Mesenteric fat pad (tissue), 1 donor: ENCODE measurements around the gene SLC24A5. TPM values are rescaled to one million over a fixed set of nuclear protein-coding genes. Genes with fewer than 3 reads are reported as not detected.

Source experiments
- DNase-seq: peaks from one replicate; pipeline ENCODE4 v3.0.0-alpha.2; 2020; ENCODE audit warnings: low spot score
- total RNA-seq: library from RNA; stranded (reverse); fragmentation: NEBNext Ultra II Directional; extraction: Animal tissue kit (Norgen Biotek cat#: 25700); gene quantifications from one replicate; pipeline ENCODE4 v1.2.1, GENCODE V29; 2021
- donor health status: DM: yes; HTN: yes; CAD: no.

The SLC24A5 gene
- total RNA-seq, 1 donor from 2014 or later: not detected

- DNase-seq: no peak
Measured at GRCh38 chr15:48109856-48110531, 10.8 kb upstream of the SLC24A5 start.

DNA sequence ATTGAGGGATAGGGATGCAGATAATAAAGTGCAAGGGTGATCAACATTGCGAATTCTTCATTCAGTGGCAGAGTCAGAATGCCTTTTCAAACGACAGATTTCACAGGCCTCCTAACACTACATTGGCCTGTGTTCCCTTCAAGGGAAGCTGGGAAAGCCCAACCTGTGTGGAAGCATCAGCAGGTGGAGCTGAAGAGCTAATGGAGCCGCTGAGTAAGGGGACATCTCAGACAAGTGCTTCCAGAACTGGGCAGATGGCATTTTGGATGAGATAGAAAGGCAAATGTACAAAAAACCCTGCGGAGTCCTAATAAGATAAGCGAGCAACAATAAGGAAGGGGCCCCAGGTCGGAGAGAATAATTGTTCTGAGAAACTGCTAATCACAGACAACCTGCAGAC lies 8.5 kb upstream of the SLC24A5 start:
- no peak for DNase-seq

DNA sequence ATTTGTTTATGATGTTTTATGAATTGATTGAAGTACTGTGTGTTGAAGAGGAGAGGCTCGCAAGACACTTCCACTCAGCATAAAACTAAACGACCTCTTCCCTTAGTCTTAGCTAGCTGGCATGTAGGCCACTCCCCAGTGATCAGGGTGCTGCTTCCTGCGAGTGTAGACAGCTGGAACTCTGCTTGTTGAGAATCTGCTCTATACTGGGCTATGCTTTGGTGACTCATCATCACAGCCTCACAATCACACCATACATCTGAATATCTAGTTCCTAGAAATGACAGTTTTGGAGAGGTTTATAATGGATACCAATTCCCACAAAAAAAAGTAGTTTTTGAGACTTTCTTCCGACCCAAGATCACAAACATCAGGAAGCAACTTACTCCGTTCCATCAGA lies 1.5 kb upstream of the SLC24A5 start:
- no peak for DNase-seq

GRCh38 chr15:48121849-48122248 lies 1.1 kb downstream of the SLC24A5 start:
- DNase-seq: no peak

DNA sequence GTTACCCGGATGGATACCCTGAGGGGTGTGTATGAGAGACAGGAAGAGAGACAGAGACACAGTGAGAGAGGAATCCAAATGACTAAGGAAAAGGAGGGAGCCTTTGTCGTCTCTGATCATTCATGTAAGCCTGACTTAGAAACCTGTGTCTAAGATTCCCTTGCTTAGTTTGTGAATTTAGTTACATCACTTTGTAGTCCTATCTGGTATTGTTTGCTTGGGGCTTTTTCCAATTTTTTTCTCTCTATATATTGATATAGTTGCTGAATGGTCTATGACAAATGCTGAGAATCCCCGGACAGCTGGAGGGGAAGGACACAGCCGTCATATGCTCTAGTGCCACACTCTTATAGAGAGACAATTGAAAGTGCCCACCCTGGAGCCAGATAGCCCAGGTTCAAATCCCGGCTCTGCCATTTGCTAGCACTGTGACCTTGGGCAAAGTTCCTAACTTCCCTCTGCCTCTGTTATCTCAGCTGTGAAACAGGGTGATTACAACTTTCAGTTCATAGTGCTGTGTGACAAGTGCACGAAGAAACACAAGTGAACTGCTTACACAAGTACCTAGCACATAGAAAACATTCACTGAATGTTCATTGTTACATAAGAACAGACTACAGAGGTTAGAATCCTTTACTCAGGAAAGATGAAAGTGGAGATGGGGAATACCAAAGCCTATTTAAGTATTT lies 6.0 kb downstream of the SLC24A5 start:
- DNase-seq: no peak

GRCh38 chr15:48131324-48131723 lies 10.5 kb downstream of the SLC24A5 start:
- DNase-seq: no peak

- DNase-seq: no peak
Measured at GRCh38 chr15:48132874-48133273, 12.1 kb downstream of the SLC24A5 start.

DNA sequence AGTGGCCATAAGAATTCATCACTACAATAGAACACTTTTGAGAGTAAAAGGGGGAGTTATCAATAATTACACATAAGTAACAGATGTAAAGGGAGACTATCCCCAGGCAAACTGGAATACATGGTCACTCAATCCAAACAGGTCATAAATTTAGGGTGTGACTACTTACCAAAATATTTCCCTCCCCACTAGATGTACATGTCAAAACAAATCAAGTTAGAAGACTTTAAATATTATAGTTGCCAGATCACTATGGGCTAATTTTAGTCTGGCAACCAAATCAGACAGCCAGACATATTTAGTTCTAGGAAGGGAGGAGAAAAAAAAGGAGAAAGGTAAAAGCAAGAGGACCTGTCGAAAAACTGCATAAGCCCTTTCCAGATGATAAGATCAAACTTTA lies 23.1 kb downstream of the SLC24A5 start:
- no peak for DNase-seq

- no peak for DNase-seq
Measured at GRCh38 chr15:48144889-48145288, 24.1 kb downstream of the SLC24A5 start.

DNA sequence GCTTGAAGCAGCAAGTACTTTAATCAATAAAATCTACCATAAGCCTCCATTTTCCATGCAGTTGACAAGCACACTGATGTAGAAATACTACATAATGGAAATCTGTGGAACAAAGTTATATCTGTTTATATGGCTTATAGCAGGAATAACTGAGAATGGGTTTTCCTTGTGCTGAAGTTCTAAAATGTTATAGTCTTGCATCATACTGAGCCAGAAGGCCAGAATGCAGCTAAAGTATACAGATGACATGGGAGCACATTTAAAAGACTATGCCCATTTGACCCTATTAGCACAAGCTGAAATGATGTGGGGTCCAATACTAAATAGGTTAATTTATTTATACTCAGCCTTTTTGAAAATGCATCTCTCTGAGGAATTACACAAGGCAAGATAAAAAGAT lies 25.1 kb downstream of the SLC24A5 start:
- DNase-seq: no peak

- no peak for DNase-seq
Measured at GRCh38 chr15:48147358-48147757, 26.6 kb downstream of the SLC24A5 start.

GRCh38 chr15:48149858-48150257 lies 29.1 kb downstream of the SLC24A5 start:
- DNase-seq: no peak

GRCh38 chr15:48153526-48153925 lies 32.7 kb downstream of the SLC24A5 start:
- no peak for DNase-seq

GRCh38 chr15:48168616-48169015 lies 47.8 kb downstream of the SLC24A5 start:
- no peak for DNase-seq

DNA sequence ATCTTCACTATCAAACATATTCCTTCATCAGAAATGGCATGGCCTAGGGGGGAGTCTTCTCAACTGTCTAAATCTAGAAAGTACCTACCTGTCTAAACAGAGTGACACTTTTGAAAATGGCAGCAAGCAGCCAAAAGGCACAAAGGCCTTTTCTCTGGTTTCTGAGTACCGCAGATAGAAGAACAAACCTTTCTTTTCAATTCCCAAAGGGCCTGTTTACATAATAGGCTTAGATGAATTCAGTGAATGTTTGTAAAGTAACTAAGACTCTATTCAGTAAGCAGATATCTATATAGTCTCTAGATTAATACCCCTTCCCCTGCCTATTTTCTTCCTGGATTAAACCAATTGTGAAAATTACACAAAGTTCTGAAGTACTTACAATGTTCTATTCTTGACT lies 50.2 kb downstream of the SLC24A5 start:
- no peak for DNase-seq

GRCh38 chr15:48175126-48175525 lies 54.3 kb downstream of the SLC24A5 start:
- DNase-seq: no peak

GRCh38 chr15:48176112-48176511 lies 55.3 kb downstream of the SLC24A5 start:
- DNase-seq: no peak

DNA sequence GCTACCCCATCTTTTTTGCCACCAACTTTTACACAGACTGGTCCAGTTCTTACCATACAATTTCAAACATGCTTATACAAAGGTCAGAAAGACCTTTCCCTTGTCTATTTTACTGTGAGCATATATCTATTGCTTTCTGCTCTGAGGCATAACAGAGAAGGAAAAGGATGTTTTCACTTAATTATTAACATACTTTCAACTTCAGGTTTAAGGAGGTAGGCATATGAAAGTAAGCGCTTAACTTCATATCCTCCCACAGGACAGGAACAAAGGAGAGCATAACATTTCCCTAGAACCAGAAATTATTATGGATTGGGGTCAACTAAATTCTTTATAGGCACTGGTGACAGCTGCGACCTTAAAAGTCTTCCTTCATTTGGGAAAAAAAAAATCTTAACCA lies 56.2 kb downstream of the SLC24A5 start:
- DNase-seq: no peak

DNA sequence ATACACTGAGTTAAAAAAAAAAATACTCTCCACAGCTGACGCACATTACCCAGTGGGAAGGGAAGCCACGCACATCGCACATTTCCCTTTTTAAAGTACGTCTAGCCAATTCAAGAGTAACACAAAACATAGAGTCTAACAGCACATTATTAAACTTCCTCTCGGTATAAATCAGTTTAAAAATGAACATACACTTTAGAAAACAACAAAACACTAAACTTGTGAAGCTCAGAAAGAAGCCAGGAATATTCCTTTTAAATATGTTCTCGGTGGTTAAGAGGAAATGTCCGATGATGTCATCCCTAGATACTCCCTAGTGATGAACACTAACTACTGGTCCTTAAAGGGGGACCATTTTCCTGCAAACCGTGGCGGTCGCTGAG lies 56.6 kb downstream of the SLC24A5 start:
- no peak for DNase-seq

DNA sequence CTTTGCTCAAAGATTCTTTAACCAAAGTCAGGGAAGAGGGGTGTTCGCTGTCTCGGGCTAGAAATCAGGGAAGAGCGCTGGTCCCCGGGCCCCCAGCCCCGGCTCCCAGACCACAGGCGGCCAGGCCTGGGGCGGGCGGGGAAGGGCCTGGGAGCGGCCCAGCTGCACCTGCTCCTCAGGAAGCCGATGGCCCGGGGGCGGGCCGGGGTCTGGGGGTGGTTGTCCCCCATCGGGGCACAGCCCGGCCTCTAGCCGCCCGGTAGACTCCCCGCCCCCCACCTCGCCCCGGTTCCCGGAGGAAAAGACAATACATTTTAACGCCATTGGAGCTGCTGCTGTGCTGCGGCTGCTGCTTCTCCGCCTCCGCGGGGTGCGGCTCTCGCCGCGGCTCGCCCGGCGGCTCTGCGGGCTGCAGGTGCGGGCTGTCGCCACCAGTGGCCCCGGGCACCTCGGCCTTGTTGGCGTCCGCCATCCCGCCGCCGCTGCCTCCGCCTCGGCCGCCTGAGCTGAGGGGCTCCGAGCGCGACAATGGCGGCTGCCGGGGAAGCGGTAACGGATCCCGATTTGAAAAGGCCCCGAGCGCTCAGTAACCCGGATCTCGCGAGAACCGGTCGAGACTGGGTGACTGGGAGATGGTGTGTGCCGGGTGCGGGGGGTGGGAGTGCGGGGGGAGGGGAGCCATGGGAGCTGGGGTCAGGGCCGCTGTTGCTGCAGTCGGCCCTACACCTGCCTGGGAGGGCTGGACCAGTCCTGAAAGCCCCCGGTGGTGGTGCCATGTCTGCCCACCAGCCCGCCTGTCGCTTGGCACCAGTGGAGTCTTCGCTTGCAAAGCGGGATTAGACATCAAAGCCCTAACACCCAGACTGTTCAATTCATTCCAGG lies 57.2 kb downstream of the SLC24A5 start, which contains the start of gene MYEF2:
TSS of gene MYEF2 (minus strand) at position 530 of the 882 bp plus-strand sequence. CDS start at position 472, 58 bp downstream.
- DNase-seq: peak; percentile 90

DNA sequence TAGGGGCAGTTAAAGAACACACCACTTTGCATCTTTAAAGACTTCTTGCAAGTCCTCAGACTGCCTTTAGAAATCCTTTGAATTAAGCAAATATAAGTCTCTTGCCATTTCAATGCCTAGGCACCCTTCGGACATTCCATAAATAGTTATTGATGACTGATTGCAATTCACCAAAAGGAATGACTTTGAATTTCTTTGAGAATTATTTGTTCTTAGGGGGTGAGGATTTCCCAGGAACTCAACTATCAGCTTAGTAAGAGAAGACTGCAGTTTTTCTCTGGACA lies 57.8 kb downstream of the SLC24A5 start:
- DNase-seq: no peak

GRCh38 chr15:48182749-48183148 lies 62.0 kb downstream of the SLC24A5 start:
- DNase-seq: no peak
